ENCODE measurements around the gene RDX.

Gene RDX

DNA sequence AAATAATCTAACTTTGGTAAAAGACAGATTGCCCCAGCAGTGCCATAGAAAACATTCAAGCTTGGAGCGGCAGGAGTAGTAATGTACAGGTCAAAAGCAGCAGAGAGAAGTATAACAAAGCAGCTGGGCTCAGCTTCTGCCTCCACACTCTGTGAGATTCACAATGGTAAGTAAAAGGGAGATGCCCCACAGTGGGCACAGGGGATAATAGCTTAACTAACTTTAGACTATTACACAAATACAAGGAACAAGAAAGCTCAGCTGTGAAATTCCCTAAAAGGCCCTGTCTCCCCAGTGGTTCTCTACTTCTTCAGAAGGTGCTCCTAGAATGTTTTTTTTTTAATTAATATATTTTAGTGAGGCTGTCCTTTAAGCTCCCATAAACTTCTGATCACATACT, 28.0 kb downstream of the RDX start:
- H3K27ac ChIP-seq, result no peak overlapping the region
- TF ChIP-seq ZFX (IDR thresholded peaks at IDR 0.05; ENCODE audit: borderline replicate concordance), result no peak
- TF ChIP-seq, protein P1, sequence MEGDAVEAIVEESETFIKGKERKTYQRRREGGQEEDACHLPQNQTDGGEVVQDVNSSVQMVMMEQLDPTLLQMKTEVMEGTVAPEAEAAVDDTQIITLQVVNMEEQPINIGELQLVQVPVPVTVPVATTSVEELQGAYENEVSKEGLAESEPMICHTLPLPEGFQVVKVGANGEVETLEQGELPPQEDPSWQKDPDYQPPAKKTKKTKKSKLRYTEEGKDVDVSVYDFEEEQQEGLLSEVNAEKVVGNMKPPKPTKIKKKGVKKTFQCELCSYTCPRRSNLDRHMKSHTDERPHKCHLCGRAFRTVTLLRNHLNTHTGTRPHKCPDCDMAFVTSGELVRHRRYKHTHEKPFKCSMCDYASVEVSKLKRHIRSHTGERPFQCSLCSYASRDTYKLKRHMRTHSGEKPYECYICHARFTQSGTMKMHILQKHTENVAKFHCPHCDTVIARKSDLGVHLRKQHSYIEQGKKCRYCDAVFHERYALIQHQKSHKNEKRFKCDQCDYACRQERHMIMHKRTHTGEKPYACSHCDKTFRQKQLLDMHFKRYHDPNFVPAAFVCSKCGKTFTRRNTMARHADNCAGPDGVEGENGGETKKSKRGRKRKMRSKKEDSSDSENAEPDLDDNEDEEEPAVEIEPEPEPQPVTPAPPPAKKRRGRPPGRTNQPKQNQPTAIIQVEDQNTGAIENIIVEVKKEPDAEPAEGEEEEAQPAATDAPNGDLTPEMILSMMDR (IDR thresholded peaks at IDR 0.05), result no peak

DNA sequence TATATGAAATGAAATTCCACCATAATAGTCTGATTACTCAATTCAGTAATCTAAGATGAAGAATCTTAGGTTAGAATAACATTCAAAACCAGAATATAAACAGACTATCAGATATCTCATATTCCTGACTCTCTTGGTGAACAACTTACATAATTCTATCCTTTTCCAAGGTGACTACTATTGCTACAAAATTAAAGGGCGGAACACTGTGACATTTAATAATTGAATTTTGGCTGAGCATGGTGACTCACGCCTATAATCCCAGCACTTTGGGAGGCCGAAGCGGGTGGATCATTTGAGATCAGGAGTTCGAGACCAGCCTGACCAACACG, 34.4 kb downstream of the RDX start:
- H3K27ac ChIP-seq, result no peak overlapping the region
- no peak for TF ChIP-seq ZFX (IDR thresholded peaks at IDR 0.05; ENCODE audit: borderline replicate concordance)
- TF ChIP-seq, protein P1 (IDR thresholded peaks at IDR 0.05), result no peak

DNA sequence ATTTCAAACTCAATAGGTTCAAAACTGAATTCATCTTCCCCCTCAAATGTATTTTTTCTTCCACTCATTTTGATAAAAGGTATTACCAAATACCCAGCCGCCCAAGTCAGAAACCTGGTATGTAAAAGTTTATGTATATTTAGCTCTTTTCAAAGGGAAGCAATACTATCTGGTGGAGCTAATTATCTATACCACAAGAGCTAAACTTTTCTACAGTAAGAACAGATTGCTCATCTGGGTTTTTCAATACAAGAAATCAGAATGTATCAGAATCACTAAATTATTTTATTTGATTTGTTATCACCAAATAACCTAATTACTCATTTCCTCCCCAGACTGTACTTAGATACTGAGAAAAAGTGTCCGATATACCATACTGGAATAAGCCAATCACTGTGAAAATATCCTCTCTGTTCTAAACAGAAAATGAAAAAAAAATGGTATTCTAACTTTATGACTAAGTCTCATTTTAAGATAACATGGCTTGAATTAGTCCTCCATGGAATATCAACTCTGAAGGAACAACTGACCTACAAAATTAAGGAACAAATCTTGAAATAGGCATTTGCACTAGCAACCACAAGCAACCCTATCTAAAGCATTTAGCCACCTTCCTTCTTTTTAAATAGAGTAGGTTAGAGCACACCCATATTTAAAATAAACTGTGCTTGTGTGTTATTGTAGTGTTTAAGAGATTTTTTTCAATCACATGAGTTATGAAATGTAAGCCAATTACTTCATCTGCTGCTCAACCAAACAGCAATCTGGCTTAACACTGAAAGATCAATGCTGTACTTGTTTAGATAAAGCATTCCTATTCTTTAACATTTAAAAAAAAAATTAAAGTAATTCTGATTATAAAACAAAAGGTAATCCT, 35.0 kb downstream of the RDX start:
- TF ChIP-seq, protein P1 (IDR thresholded peaks at IDR 0.05), result no peak
- no peak for TF ChIP-seq ZFX (IDR thresholded peaks at IDR 0.05; ENCODE audit: borderline replicate concordance)
- no peak overlapping the region for H3K27ac ChIP-seq

GRCh38 chr11:110253525-110253924, 42.9 kb downstream of the RDX start:
- H3K27ac ChIP-seq, result no peak overlapping the region
- TF ChIP-seq ZFX (IDR thresholded peaks at IDR 0.05; ENCODE audit: borderline replicate concordance), result no peak
- TF ChIP-seq, protein P1 (IDR thresholded peaks at IDR 0.05), result no peak

DNA sequence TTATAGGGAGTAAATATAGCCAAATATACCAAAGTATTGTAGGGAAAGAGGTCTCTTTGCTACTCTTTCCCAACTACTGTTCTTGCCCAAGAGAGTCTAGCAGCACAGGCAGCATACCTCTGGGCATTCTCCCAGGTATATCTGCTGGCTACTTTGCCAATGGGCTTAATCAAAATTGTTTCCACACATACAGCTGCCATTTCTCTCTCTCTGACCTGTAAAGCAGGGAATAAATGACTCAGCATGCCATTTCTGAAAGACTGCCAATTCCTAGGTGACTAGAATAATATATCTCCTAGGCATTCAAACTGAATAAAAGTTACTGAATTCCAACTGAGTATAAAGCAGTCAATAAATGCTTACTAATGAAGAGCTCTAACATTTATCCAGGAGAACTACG, 44.6 kb downstream of the RDX start:
- TF ChIP-seq, protein P1 (IDR thresholded peaks at IDR 0.05), result no peak
- no peak for TF ChIP-seq ZFX (IDR thresholded peaks at IDR 0.05; ENCODE audit: borderline replicate concordance)
- H3K27ac ChIP-seq, result no peak overlapping the region

DNA sequence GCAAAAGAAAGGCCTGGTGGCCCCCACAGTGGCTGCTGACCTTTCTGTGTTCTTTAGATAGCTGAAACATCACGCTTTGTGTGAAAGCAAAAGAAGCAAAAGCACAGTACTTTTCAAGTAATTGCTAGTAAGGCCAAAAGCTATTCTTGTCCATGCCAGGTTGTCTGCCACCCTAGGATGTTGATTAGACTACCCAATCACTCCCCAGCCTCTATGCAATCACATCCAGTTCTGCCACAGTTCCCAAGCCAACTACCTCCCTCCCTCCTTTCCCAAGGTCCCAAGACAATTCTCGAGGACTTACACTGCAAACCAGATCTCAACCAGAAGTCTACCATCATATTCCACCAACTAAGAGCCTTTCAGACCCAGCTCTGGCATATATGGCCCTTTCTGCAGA, 46.2 kb downstream of the RDX start:
- TF ChIP-seq ZFX (IDR thresholded peaks at IDR 0.05; ENCODE audit: borderline replicate concordance), result no peak
- H3K27ac ChIP-seq, result no peak overlapping the region

- TF ChIP-seq, protein P1 (IDR thresholded peaks at IDR 0.05), result no peak
- TF ChIP-seq ZFX (IDR thresholded peaks at IDR 0.05; ENCODE audit: borderline replicate concordance), result no peak
- H3K27ac ChIP-seq, result no peak overlapping the region
These were observed 46.6 kb downstream of the RDX start for GRCh38 chr11:110249766-110250165.
